ENCODE data around the gene ZFP36L1.

ZFP36L1 gene

DNA sequence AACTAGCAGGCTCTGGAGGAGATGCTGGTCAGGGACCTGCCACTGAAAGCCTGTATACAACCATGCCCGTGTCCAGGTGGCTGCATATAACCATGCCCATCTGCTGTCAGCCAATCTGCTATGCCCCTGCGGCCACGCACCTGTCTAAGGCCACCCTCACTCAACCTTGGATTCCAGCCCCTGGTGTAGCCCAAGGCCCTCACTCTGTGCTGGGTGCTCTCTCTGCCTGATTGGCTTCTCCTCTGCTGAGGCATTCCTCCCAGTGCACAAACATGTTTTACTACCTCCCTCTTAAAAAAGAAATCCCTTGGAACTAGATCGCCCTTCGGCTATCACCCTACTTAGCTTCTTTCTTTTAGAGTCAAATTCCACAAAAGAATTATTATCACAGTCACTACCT, 45.5 kb downstream of the ZFP36L1 start:
- H3K4me3 ChIP-seq (ENCODE audit: low read length, poor library complexity, severe bottlenecking), result no peak overlapping the region
- no peaks in the 10 kb centered on the region for H4K20me1 ChIP-seq (ENCODE audit: insufficient read depth, low read length, poor library complexity, severe bottlenecking)
- H3K36me3 ChIP-seq (ENCODE audit: insufficient read depth, low read length), result no peaks in the 10 kb centered on the region
- no peaks in the 10 kb centered on the region for H3F3A ChIP-seq (ENCODE audit: low read depth)
- TF ChIP-seq, protein P1, sequence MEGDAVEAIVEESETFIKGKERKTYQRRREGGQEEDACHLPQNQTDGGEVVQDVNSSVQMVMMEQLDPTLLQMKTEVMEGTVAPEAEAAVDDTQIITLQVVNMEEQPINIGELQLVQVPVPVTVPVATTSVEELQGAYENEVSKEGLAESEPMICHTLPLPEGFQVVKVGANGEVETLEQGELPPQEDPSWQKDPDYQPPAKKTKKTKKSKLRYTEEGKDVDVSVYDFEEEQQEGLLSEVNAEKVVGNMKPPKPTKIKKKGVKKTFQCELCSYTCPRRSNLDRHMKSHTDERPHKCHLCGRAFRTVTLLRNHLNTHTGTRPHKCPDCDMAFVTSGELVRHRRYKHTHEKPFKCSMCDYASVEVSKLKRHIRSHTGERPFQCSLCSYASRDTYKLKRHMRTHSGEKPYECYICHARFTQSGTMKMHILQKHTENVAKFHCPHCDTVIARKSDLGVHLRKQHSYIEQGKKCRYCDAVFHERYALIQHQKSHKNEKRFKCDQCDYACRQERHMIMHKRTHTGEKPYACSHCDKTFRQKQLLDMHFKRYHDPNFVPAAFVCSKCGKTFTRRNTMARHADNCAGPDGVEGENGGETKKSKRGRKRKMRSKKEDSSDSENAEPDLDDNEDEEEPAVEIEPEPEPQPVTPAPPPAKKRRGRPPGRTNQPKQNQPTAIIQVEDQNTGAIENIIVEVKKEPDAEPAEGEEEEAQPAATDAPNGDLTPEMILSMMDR (conservative IDR thresholded peaks at IDR 0.05; ENCODE audit: low read length), result no peak
- no peak for TF ChIP-seq EZH2phosphoT487 (IDR thresholded peaks at IDR 0.05; ENCODE audit: borderline replicate concordance)
- H3K27me3 ChIP-seq (ENCODE audit: insufficient read depth, low read length, poor library complexity, severe bottlenecking), result no peaks in the 10 kb centered on the region
- no peaks in the 10 kb centered on the region for H3K79me2 ChIP-seq (ENCODE audit: insufficient read depth, low read length)
- no peak overlapping the region for H3K4me2 ChIP-seq (ENCODE audit: low read depth, low read length, poor library complexity, severe bottlenecking)
- no peaks in the 10 kb centered on the region for H3K4me1 ChIP-seq (ENCODE audit: insufficient read depth, low read length, poor library complexity, severe bottlenecking)
- no peaks in the 10 kb centered on the region for H3K9me3 ChIP-seq (ENCODE audit: insufficient read depth, low read depth, low read length)
- no peak overlapping the region for H3K9ac ChIP-seq (ENCODE audit: low read depth, low read length, poor library complexity, severe bottlenecking)
- H2AFZ ChIP-seq (ENCODE audit: low read length), result no peak overlapping the region
- no peaks in the 10 kb centered on the region for H3K9me2 ChIP-seq (replicated peaks; ENCODE audit: low read depth, low read length)

DNA sequence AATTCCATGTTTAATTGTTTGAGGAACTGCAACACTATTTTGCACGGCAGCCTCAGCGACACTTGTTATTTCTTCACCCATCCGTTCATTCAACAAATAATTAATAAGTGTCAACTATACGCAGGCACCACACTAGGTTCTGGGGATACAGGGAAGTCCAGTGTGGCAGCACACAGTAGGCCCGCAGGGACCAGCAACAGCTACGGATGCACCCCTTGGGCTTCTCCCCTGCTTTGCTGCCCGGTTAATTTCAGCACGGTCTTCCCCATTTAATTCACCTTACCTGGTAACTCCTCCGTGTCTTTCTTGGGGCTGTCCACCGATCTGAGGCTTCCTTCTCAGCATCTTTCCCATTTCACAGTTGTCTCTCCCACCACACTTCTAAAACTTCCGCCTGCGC, 48.3 kb downstream of the ZFP36L1 start:
- TF ChIP-seq EZH2phosphoT487 (IDR thresholded peaks at IDR 0.05; ENCODE audit: borderline replicate concordance), result no peak
- Histone ChIP-seq H3K4me3 (ENCODE audit: low read length, poor library complexity, severe bottlenecking) (no peak overlapping the region), H3K27me3 (ENCODE audit: insufficient read depth, low read length, poor library complexity, severe bottlenecking) (no peaks in the 10 kb centered on the region), H4K20me1 (ENCODE audit: insufficient read depth, low read length, poor library complexity, severe bottlenecking) (no peaks in the 10 kb centered on the region), H3K4me1 (ENCODE audit: insufficient read depth, low read length, poor library complexity, severe bottlenecking) (no peaks in the 10 kb centered on the region), H2AFZ (ENCODE audit: low read length) (no peak overlapping the region), H3K9ac (ENCODE audit: low read depth, low read length, poor library complexity, severe bottlenecking) (no peak overlapping the region), H3F3A (ENCODE audit: low read depth) (no peaks in the 10 kb centered on the region), H3K36me3 (ENCODE audit: insufficient read depth, low read length) (no peaks in the 10 kb centered on the region), H3K9me2 (replicated peaks; ENCODE audit: low read depth, low read length) (no peaks in the 10 kb centered on the region), H3K4me2 (ENCODE audit: low read depth, low read length, poor library complexity, severe bottlenecking) (no peak overlapping the region), H3K9me3 (ENCODE audit: insufficient read depth, low read depth, low read length) (no peaks in the 10 kb centered on the region), H3K79me2 (ENCODE audit: insufficient read depth, low read length) (no peaks in the 10 kb centered on the region)

DNA sequence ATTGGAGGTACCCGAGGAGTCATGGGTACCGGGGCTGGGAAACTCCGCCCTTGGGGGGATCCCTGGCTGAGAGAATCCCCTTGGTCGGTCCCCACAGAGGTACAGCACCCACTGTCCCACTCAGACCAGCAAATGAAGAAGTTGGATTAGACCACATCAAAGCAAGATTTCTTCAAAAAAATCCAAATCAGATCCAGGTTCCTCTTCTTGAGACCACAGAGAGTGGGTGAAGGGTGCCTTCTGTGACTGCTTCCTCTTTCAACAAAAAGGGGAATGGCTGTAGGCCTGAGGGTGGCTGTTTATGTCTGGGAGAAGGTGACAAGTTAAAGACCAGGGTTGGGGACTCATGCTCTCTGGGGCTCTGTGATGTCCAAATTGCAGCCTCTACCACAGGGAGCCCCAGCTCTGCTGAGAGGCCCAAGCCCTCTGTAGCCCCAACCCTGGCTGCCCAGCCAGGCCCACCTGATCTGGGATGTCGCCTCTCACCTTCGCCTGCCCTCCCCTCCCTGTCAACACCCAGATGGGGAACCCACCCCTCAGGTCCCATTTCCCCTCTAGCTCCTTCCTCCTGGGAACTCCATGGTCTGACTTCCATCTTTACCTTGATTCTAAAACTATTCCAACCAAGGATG, 50.9 kb downstream of the ZFP36L1 start:
- no peak overlapping the region for H3K4me3 ChIP-seq (ENCODE audit: low read length, poor library complexity, severe bottlenecking)
- H3F3A ChIP-seq (ENCODE audit: low read depth), result no peaks in the 10 kb centered on the region
- H3K79me2 ChIP-seq (ENCODE audit: insufficient read depth, low read length), result no peaks in the 10 kb centered on the region
- H3K9ac ChIP-seq (ENCODE audit: low read depth, low read length, poor library complexity, severe bottlenecking), result no peak overlapping the region
- H2AFZ ChIP-seq (ENCODE audit: low read length), result no peak overlapping the region
- H3K9me3 ChIP-seq (ENCODE audit: insufficient read depth, low read depth, low read length), result no peaks in the 10 kb centered on the region
- no peak overlapping the region for H3K4me2 ChIP-seq (ENCODE audit: low read depth, low read length, poor library complexity, severe bottlenecking)
- H3K9me2 ChIP-seq (replicated peaks; ENCODE audit: low read depth, low read length), result no peaks in the 10 kb centered on the region
- H3K27me3 ChIP-seq (ENCODE audit: insufficient read depth, low read length, poor library complexity, severe bottlenecking), result no peaks in the 10 kb centered on the region
- no peak for TF ChIP-seq EZH2phosphoT487 (IDR thresholded peaks at IDR 0.05; ENCODE audit: borderline replicate concordance)
- TF ChIP-seq, protein P1 (conservative IDR thresholded peaks at IDR 0.05; ENCODE audit: low read length), result no peak
- no peaks in the 10 kb centered on the region for H4K20me1 ChIP-seq (ENCODE audit: insufficient read depth, low read length, poor library complexity, severe bottlenecking)
- no peaks in the 10 kb centered on the region for H3K36me3 ChIP-seq (ENCODE audit: insufficient read depth, low read length)
- H3K4me1 ChIP-seq (ENCODE audit: insufficient read depth, low read length, poor library complexity, severe bottlenecking), result peaks cover 8% of the 10 kb centered on the region

DNA sequence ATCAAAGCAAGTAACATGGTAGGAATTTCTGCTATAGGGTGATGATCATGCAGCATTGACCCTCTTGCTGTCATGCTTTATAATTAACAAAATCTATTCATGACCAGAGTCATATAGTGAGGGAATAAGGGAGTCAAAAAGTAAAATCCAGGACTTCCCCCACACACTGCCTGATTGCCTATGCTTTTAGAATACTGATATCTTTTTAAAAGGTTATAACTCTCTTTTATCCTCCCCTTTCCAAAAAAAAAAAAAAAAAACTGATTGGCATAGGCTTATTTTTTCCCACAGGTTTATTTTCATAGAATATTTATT, 51.4 kb downstream of the ZFP36L1 start:
- Histone ChIP-seq H3F3A (ENCODE audit: low read depth) (no peaks in the 10 kb centered on the region), H3K4me2 (ENCODE audit: low read depth, low read length, poor library complexity, severe bottlenecking) (no peak overlapping the region), H3K36me3 (ENCODE audit: insufficient read depth, low read length) (no peaks in the 10 kb centered on the region), H3K4me1 (ENCODE audit: insufficient read depth, low read length, poor library complexity, severe bottlenecking) (peaks cover 13% of the 10 kb centered on the region), H3K27me3 (ENCODE audit: insufficient read depth, low read length, poor library complexity, severe bottlenecking) (no peaks in the 10 kb centered on the region), H3K4me3 (ENCODE audit: low read length, poor library complexity, severe bottlenecking) (no peak overlapping the region), H2AFZ (ENCODE audit: low read length) (no peak overlapping the region), H3K79me2 (ENCODE audit: insufficient read depth, low read length) (no peaks in the 10 kb centered on the region), H3K9me3 (ENCODE audit: insufficient read depth, low read depth, low read length) (no peaks in the 10 kb centered on the region), H3K9ac (ENCODE audit: low read depth, low read length, poor library complexity, severe bottlenecking) (no peak overlapping the region), H3K9me2 (replicated peaks; ENCODE audit: low read depth, low read length) (no peaks in the 10 kb centered on the region), H4K20me1 (ENCODE audit: insufficient read depth, low read length, poor library complexity, severe bottlenecking) (no peaks in the 10 kb centered on the region)
- no peak for TF ChIP-seq EZH2phosphoT487 (IDR thresholded peaks at IDR 0.05; ENCODE audit: borderline replicate concordance)

Measured in Loucy (cell line).